Endothelial cell (in vitro differentiated cells): Measurements from ENCODE around the gene TRABD2B. TPM values are rescaled to one million over a fixed set of nuclear protein-coding genes. Genes with fewer than 3 reads are reported as not detected.

Source experiments
- DNase-seq: peaks from one replicate; pipeline ENCODE4 v3.0.0; 2021; ENCODE audit warnings: low spot score
- H3K27ac Mint-ChIP-seq: one replicate; pipeline ENCODE4 v1.8.0; 2021; ENCODE audit warnings: mixed read lengths, inconsistent platforms; ENCODE audit not compliant: unreplicated experiment
- H3K27me3 Mint-ChIP-seq: one replicate; pipeline ENCODE4 v1.8.0; 2021; ENCODE audit warnings: mild to moderate bottlenecking, moderate library complexity, mixed read lengths, inconsistent platforms; ENCODE audit not compliant: unreplicated experiment
- H3K36me3 Mint-ChIP-seq: one replicate; pipeline ENCODE4 v1.8.0; 2021; ENCODE audit warnings: mild to moderate bottlenecking, low read depth, mixed read lengths, inconsistent platforms; ENCODE audit not compliant: unreplicated experiment
- H3K4me1 Mint-ChIP-seq: one replicate; pipeline ENCODE4 v1.8.0; 2021; ENCODE audit warnings: mild to moderate bottlenecking, mixed read lengths, inconsistent platforms; ENCODE audit not compliant: unreplicated experiment
- H3K4me3 Mint-ChIP-seq: one replicate; pipeline ENCODE4 v1.8.0; 2021; ENCODE audit warnings: mild to moderate bottlenecking, mixed read lengths, inconsistent platforms; ENCODE audit not compliant: unreplicated experiment
- H3K9me3 Mint-ChIP-seq: one replicate; pipeline ENCODE4 v1.8.0; 2021; ENCODE audit warnings: mixed read lengths, inconsistent platforms; ENCODE audit not compliant: unreplicated experiment
- total RNA-seq: library from RNA; stranded (reverse); fragmentation: NEBNext Ultra II Directional; extraction: Animal tissue kit (Norgen Biotek cat#: 25700); gene quantifications from one replicate; pipeline ENCODE4 v1.2.1, GENCODE V29; 2021; ENCODE audit not compliant: unreplicated experiment
- TF ChIP-seq, protein P1 (sequence below): fragments of 200-600 bp; sonication (generic); IDR thresholded peaks from one replicate; pipeline ENCODE4 v1.5.0; 2021; ENCODE audit warnings: antibody characterized with exemption; ENCODE audit not compliant: unreplicated experiment

TRABD2B gene
- total RNA-seq, 1 donor from 2014 or later: 1.0 TPM

DNA sequence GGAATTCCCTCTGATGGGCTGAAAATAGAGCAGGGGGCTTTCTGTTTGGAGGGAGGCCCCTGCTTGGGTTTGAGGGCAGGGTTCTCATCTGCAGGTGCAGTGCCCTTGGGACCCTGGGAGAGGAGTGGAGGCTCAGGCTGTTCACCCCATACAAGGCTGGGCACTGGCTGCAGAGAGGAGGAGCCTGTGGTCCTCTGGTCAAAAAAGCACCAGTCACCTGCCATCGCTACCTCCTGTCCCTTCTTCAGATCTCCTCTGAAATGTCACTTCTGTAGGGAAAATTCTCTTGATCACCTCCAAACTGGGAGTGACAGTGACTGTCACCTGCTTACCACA, 108.9 kb downstream of the TRABD2B start:
- TF ChIP-seq, protein P1, sequence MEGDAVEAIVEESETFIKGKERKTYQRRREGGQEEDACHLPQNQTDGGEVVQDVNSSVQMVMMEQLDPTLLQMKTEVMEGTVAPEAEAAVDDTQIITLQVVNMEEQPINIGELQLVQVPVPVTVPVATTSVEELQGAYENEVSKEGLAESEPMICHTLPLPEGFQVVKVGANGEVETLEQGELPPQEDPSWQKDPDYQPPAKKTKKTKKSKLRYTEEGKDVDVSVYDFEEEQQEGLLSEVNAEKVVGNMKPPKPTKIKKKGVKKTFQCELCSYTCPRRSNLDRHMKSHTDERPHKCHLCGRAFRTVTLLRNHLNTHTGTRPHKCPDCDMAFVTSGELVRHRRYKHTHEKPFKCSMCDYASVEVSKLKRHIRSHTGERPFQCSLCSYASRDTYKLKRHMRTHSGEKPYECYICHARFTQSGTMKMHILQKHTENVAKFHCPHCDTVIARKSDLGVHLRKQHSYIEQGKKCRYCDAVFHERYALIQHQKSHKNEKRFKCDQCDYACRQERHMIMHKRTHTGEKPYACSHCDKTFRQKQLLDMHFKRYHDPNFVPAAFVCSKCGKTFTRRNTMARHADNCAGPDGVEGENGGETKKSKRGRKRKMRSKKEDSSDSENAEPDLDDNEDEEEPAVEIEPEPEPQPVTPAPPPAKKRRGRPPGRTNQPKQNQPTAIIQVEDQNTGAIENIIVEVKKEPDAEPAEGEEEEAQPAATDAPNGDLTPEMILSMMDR: no peak
- Mint-ChIP-seq H3K4me1 (no peaks in the 10 kb centered on the region), H3K4me3 (no peak overlapping the region), H3K36me3 (no peaks in the 10 kb centered on the region), H3K9me3 (no peaks in the 10 kb centered on the region), H3K27me3 (no peaks in the 10 kb centered on the region), H3K27ac (no peak overlapping the region)
- no peak for DNase-seq

- no peak overlapping the region for H3K27ac Mint-ChIP-seq
- TF ChIP-seq, protein P1: no peak
- H3K4me1 Mint-ChIP-seq: no peaks in the 10 kb centered on the region
- H3K9me3 Mint-ChIP-seq: no peaks in the 10 kb centered on the region
- no peak for DNase-seq
- H3K27me3 Mint-ChIP-seq: no peaks in the 10 kb centered on the region
- H3K4me3 Mint-ChIP-seq: no peak overlapping the region
- no peaks in the 10 kb centered on the region for H3K36me3 Mint-ChIP-seq
Measured at GRCh38 chr1:47887475-47888293, 109.5 kb downstream of the TRABD2B start.

DNA sequence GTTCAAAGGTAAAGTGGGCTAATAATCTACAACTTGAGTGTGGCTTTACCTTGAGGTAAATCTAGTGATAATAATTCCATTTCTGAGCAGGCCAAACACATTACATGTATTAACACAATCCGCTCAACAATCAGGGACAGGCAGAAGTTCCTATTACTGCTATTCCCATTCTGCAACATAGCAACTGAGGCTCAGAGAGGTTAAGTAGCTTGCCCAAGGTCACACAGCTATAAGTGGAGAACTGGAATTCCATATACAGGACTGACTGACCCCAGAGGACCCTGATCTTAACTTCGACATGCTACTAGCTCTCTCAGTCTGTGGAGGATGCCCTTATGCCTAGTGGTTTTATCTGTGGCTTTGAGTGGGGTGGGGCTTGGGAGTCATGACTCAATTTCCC, 110.1 kb downstream of the TRABD2B start:
- TF ChIP-seq, protein P1: no peak
- H3K27ac Mint-ChIP-seq: no peak overlapping the region

DNA sequence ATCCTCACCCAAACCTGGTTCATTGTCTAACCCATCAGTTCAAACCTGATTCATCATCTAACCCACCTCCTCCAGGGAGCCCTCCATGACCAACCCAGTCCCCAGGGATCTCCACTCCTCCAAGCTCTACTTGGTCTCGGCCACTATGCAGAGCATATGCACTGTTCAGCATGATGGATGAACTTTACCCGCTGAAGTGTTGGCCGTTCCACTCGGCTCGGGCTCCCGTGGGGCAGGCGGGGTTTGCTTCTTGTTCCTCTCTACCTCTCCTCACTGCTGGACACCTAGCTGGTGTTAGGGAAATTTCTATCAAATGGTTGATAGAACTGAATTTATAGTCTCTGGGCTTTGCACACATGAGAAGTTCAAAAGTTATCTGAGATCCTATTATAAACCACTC, 111.0 kb downstream of the TRABD2B start:
- H3K27ac Mint-ChIP-seq: no peak overlapping the region
- no peaks in the 10 kb centered on the region for H3K4me1 Mint-ChIP-seq
- TF ChIP-seq, protein P1: no peak
- no peaks in the 10 kb centered on the region for H3K27me3 Mint-ChIP-seq
- DNase-seq: no peak
- no peak overlapping the region for H3K4me3 Mint-ChIP-seq
- H3K9me3 Mint-ChIP-seq: no peaks in the 10 kb centered on the region
- H3K36me3 Mint-ChIP-seq: no peaks in the 10 kb centered on the region

More for the DNA sequence above, 110.1 kb downstream of the TRABD2B start:
- no peaks in the 10 kb centered on the region for H3K9me3 Mint-ChIP-seq
- H3K4me1 Mint-ChIP-seq: no peaks in the 10 kb centered on the region
- H3K4me3 Mint-ChIP-seq: no peak overlapping the region
- no peak for DNase-seq
- no peaks in the 10 kb centered on the region for H3K27me3 Mint-ChIP-seq
- no peaks in the 10 kb centered on the region for H3K36me3 Mint-ChIP-seq

- TF ChIP-seq, protein P1: no peak
- Mint-ChIP-seq H3K27ac (no peak overlapping the region), H3K9me3 (no peaks in the 10 kb centered on the region), H3K4me1 (no peaks in the 10 kb centered on the region), H3K36me3 (no peaks in the 10 kb centered on the region), H3K27me3 (no peaks in the 10 kb centered on the region), H3K4me3 (no peak overlapping the region)
- no peak for DNase-seq
Measured at GRCh38 chr1:47885062-47885830, 111.9 kb downstream of the TRABD2B start.
